Body of pancreas (tissue), 4 donors: ENCODE results near the gene CHAC1.

Source experiments
- CTCF ChIP-seq, 7 experiments: fragments of 450-650 bp in 4 of 7; fragments of 200-600 bp in 3 of 7; sonication (generic) in 3 of 7; IDR thresholded peaks; one replicate each; pipeline ENCODE4 v1.5.1; 2016 to 2019; ENCODE audit warnings: antibody characterized with exemption in 7 of 7
- POLR2A ChIP-seq, 3 donors: fragments of 450-650 bp; IDR thresholded peaks; one replicate each; pipeline ENCODE4 v1.6.1; 2016; ENCODE audit warnings: antibody characterized with exemption in 3 of 3, mild to moderate bottlenecking in 2 of 3

DNA sequence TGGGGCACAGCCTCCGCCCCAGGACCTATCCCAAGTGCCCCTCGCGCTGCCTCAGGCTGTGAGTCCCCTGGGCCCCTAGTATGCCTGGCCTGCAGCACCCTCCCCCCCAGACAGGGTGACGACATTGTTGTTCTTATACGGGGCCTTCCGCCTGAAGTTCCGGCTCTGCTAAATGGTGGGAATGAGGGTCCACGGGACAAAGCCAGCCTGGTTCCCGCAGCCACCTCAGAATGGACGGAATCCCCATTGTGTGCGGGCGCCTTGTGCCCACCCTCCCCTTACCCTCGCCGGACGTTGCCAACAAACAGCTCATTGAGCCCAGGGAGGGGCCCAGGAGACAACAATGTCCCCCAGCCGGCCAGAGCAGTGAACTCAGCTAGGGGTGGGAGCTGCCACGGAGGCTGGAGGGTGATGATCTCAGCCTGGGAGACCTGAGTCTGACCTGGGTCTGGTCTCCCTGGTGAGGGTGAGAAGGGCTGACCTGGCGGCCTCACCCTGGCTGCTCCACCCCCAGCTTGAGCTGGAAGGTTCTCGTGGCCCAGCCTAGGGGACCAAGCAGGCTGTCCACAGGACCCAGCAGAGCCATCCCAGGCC is 34.4 kb upstream of the CHAC1 start:
- no peak for TF ChIP-seq CTCF (IDR thresholded peaks at IDR 0.05)
- TF ChIP-seq POLR2A (IDR thresholded peaks at IDR 0.05) = no peak
